IMR-90 (cell line): ENCODE results near the gene ANOS1. TPM values are rescaled to one million over a fixed set of nuclear protein-coding genes. Genes with fewer than 3 reads are reported as not detected.

ENCODE experiments used
- ATAC-seq: fragments of 200-7000 bp; cut with Tn5 transposase; 2 replicates; pipeline ENCODE4 v1.9.1; 2020; ENCODE audit warnings: low read depth, mild to moderate bottlenecking, moderate library complexity
- BruUV-seq: library from RNA; stranded (reverse); fragments of 400-500 nt; replicated peaks from 2 replicates; lab custom pipeline; 2021; lab: Mats Ljungman, UMichigan
- CTCF ChIA-PET: fragments of 300-600 bp; formaldehyde crosslinking; extraction: SDS; loops from one replicate; lab custom pipeline; 2021; ENCODE audit warnings: antibody characterized with exemption; lab: Yijun Ruan, JAX
- POLR2A ChIA-PET: fragments of 300-600 bp; sonication (Branson Sonifier 250); formaldehyde crosslinking; loops from one replicate; lab custom pipeline; 2022; ENCODE audit warnings: antibody characterized with exemption; ENCODE audit not compliant: unreplicated experiment; lab: Charles Lee
- DNase-seq: peaks from one replicate; pipeline ENCODE4 v3.0.0; 2013
- H2AFZ ChIP-seq: replicated peaks from 2 replicates; pipeline ENCODE3; 2013; ENCODE audit warnings: low read length, mild to moderate bottlenecking; ENCODE audit not compliant: poor library complexity
- H2AK5ac ChIP-seq: 2 replicates; pipeline ENCODE4 v1.6.1; 2013; ENCODE audit warnings: low read depth, low read length, inconsistent platforms
- H2AK9ac ChIP-seq: replicated peaks from 2 replicates; pipeline ENCODE3; 2013; ENCODE audit warnings: mild to moderate bottlenecking, low read depth, low read length, moderate library complexity; ENCODE audit not compliant: poor library complexity
- H2BK120ac ChIP-seq: 2 replicates; pipeline ENCODE4 v1.6.1; 2013; ENCODE audit warnings: low read depth, low read length, inconsistent platforms
- H2BK15ac ChIP-seq: 3 replicates; pipeline ENCODE4 v1.6.1; 2013; ENCODE audit warnings: low read depth, low read length, inconsistent platforms
- H2BK20ac ChIP-seq: 2 replicates; pipeline ENCODE4 v1.6.1; 2013; ENCODE audit warnings: low read depth, mild to moderate bottlenecking, inconsistent platforms, low read length, moderate library complexity
- H2BK5ac ChIP-seq: 2 replicates; pipeline ENCODE4 v1.6.1; 2013; ENCODE audit warnings: mild to moderate bottlenecking, low read depth, low read length, inconsistent platforms; ENCODE audit not compliant: poor library complexity, severe bottlenecking
- H3K14ac ChIP-seq: replicated peaks from 2 replicates; pipeline ENCODE4 v1.6.1; 2013; ENCODE audit warnings: low read depth, low read length, inconsistent platforms
- H3K18ac ChIP-seq: 2 replicates; pipeline ENCODE4 v1.6.1; 2013; ENCODE audit warnings: low read depth, low read length, control low read depth
- H3K23ac ChIP-seq: 2 replicates; pipeline ENCODE4 v1.6.1; 2013; ENCODE audit warnings: low read depth, low read length, inconsistent platforms
- H3K27ac ChIP-seq: 2 replicates; pipeline ENCODE4 v1.5.1; 2013; ENCODE audit warnings: mild to moderate bottlenecking, control low read depth, low read length; ENCODE audit not compliant: insufficient read depth
- H3K27me3 ChIP-seq: 2 replicates; pipeline ENCODE4 v1.6.1; 2013; ENCODE audit warnings: low read length; ENCODE audit not compliant: control insufficient read depth, insufficient read depth
- H3K36me3 ChIP-seq: 2 replicates; pipeline ENCODE4 v1.6.1; 2013; ENCODE audit warnings: low read length, mixed read lengths; ENCODE audit not compliant: control insufficient read depth, insufficient read depth
- H3K4ac ChIP-seq: 2 replicates; pipeline ENCODE4 v1.6.1; 2013; ENCODE audit warnings: low read depth, low read length, inconsistent platforms
- H3K4me1 ChIP-seq: 2 replicates; pipeline ENCODE4 v1.6.1; 2013; ENCODE audit warnings: low read length, mixed read lengths; ENCODE audit not compliant: control insufficient read depth, insufficient read depth
- H3K4me2 ChIP-seq: 2 replicates; pipeline ENCODE4 v1.6.1; 2013; ENCODE audit warnings: low read depth, mild to moderate bottlenecking, control low read depth, low read length, moderate library complexity
- H3K4me3 ChIP-seq: 2 replicates; pipeline ENCODE4 v1.5.1; 2013; ENCODE audit warnings: low read depth, mild to moderate bottlenecking, control low read depth, low read length, moderate library complexity; ENCODE audit not compliant: insufficient read depth
- H3K56ac ChIP-seq: 2 replicates; pipeline ENCODE4 v1.6.1; 2013; ENCODE audit warnings: low read length, inconsistent platforms; ENCODE audit not compliant: insufficient read depth; ENCODE audit errors: extremely low read depth
- H3K79me1 ChIP-seq, 2 experiments: 2 replicates each; pipeline ENCODE4 v1.6.1; 2013; ENCODE audit warnings: low read length in 2 of 2, inconsistent platforms in 1 of 2, low read depth in 1 of 2
- H3K9ac ChIP-seq: 2 replicates; pipeline ENCODE4 v1.6.1; 2013; ENCODE audit warnings: low read depth, low read length, control low read depth
- H3K9me1 ChIP-seq: 2 replicates; pipeline ENCODE4 v1.6.1; 2013; ENCODE audit warnings: low read length, inconsistent platforms; ENCODE audit not compliant: insufficient read depth
- H3K9me3 ChIP-seq: 2 replicates; pipeline ENCODE4 v1.6.1; 2013; ENCODE audit warnings: low read length; ENCODE audit not compliant: control insufficient read depth, insufficient read depth
- H4K20me1 ChIP-seq: 2 replicates; pipeline ENCODE4 v1.6.1; 2013; ENCODE audit warnings: low read length, inconsistent platforms; ENCODE audit not compliant: insufficient read depth
- H4K5ac ChIP-seq: 2 replicates; pipeline ENCODE4 v1.6.1; 2013; ENCODE audit warnings: mild to moderate bottlenecking, low read depth, low read length, control low read depth
- H4K8ac ChIP-seq, 2 experiments: 2 replicates each; pipeline ENCODE4 v1.6.1; 2013; ENCODE audit warnings: low read depth in 2 of 2, low read length in 2 of 2, control low read depth in 1 of 2, inconsistent platforms in 1 of 2
- H4K91ac ChIP-seq: 2 replicates; pipeline ENCODE4 v1.6.1; 2013; ENCODE audit warnings: low read depth, low read length, inconsistent platforms; ENCODE audit not compliant: insufficient read depth
- CEBPB ChIP-seq: IDR thresholded peaks from 2 replicates; pipeline ENCODE4 v1.6.1; 2012; ENCODE audit warnings: low read depth, low read length, improper control_type of control experiment
- CHD1 ChIP-seq: IDR thresholded peaks from 2 replicates; pipeline ENCODE4 v1.6.1; 2012; ENCODE audit warnings: low read depth, low read length, improper control_type of control experiment
- CTCF ChIP-seq: conservative IDR thresholded peaks from 2 replicates; pipeline ENCODE4 v1.5.1; 2012; ENCODE audit warnings: mild to moderate bottlenecking, low read depth, low read length, improper control_type of control experiment
- ELK1 ChIP-seq: fragments of 150-350 bp; IDR thresholded peaks from 2 replicates; pipeline ENCODE4 v1.6.1; 2016; ENCODE audit warnings: low read depth, mild to moderate bottlenecking, low read length, moderate library complexity, borderline replicate concordance
- MXI1 ChIP-seq: IDR thresholded peaks from 2 replicates; pipeline ENCODE4 v1.6.1; 2012; ENCODE audit warnings: low read depth, mild to moderate bottlenecking, low read length, moderate library complexity, borderline replicate concordance
- NFE2L2 ChIP-seq: fragments of 150-350 bp; IDR thresholded peaks from 2 replicates; pipeline ENCODE4 v1.6.1; 2016; ENCODE audit warnings: low read depth, mild to moderate bottlenecking, low read length
- RCOR1 ChIP-seq: IDR thresholded peaks from 2 replicates; pipeline ENCODE4 v1.6.1; 2012; ENCODE audit warnings: mild to moderate bottlenecking, low read length, improper control_type of control experiment; ENCODE audit not compliant: insufficient replicate concordance
- dilution Hi-C: fragments of 300-500 bp; cut with HindIII; formaldehyde crosslinking; loops from one replicate; pipeline ENCODE4 v1.14.3; 2018; ENCODE audit warnings: low sequenced_read_pairs; ENCODE audit not compliant: unreplicated experiment
- in situ Hi-C: fragments of 300-500 bp; cut with MboI; formaldehyde crosslinking; loops from 3 replicates; pipeline ENCODE4 v1.14.3; 2019; ENCODE audit warnings: low sequenced_read_pairs, inconsistent platforms, mixed read lengths
- intact Hi-C: fragments of 100-400 bp; cut with micrococcal nuclease; formaldehyde crosslinking; loops from 2 replicates; pipeline ENCODE4 v1.10.0; 2022
- polyA plus RNA-seq, 3 experiments: library from polyadenylated mRNA; depleted of rRNA; stranded (reverse); fragments of >200 nt; gene quantifications; 2 replicates each; pipeline ENCODE4 v1.2.3, GENCODE V29; 2012; ENCODE audit warnings: low replicate concordance in 1 of 3
- total RNA-seq: library from RNA; depleted of rRNA; stranded (reverse); fragments of >200 nt; gene quantifications from 2 replicates; pipeline ENCODE4 v1.2.3, GENCODE V29; 2012

Gene ANOS1
- total and polyA plus RNA-seq, 2 of the 4 experiments (the other 2 are of a cell fraction): under 0.01 to 0.17 TPM

- Histone ChIP-seq H4K8ac (no peak overlapping the region), H2BK15ac (no peak overlapping the region), H3K27ac (no peak overlapping the region), H3K14ac (no peak overlapping the region), H3K79me1 (no peaks in the 10 kb centered on the region), H2BK20ac (no peak overlapping the region), H3K56ac (no peak overlapping the region), H2AK9ac (no peak overlapping the region), H3K9ac (no peak overlapping the region), H3K27me3 (no peaks in the 10 kb centered on the region), H3K18ac (no peak overlapping the region), H2BK5ac (no peak overlapping the region), H3K9me1 (no peaks in the 10 kb centered on the region), H3K4me1 (no peaks in the 10 kb centered on the region), H2AFZ (no peak overlapping the region), H3K23ac (no peak overlapping the region), H3K9me3 (peaks cover 5% of the 10 kb centered on the region; the same call in 1 of the 2 replicates), H2BK120ac (no peak overlapping the region), H4K5ac (no peak overlapping the region), H4K20me1 (no peaks in the 10 kb centered on the region), H4K91ac (no peak overlapping the region), H3K4me2 (no peak overlapping the region), H3K4ac (no peak overlapping the region), H3K4me3 (no peak overlapping the region), H2AK5ac (no peak overlapping the region), H3K36me3 (no peaks in the 10 kb centered on the region)
- no peak for ATAC-seq
- ChIA-PET CTCF (no interaction called here), POLR2A (no interaction called here)
- DNase-seq: no peak
- in situ Hi-C loops (no loop called here), intact Hi-C loops (no loop called here), dilution Hi-C loops (no loop called here)
- TF ChIP-seq NFE2L2 (no peak), CEBPB (no peak), CTCF (no peak), MXI1 (no peak), ELK1 (no peak), CHD1 (no peak), RCOR1 (no peak)
- BruUV-seq: no TSS peak
Measured at GRCh38 chrX:8649969-8650368, 82.0 kb downstream of the ANOS1 start.
